IMR-90 (cell line): ENCODE results near the gene PPP2R1B. TPM values are rescaled to one million over a fixed set of nuclear protein-coding genes. Genes with fewer than 3 reads are reported as not detected.

Experiments used
- ATAC-seq: fragments of 200-7000 bp; cut with Tn5 transposase; 2 replicates; pipeline ENCODE4 v1.9.1; 2020; ENCODE audit warnings: low read depth, mild to moderate bottlenecking, moderate library complexity
- BruUV-seq: library from RNA; stranded (reverse); fragments of 400-500 nt; replicated peaks from 2 replicates; lab custom pipeline; 2021; lab: Mats Ljungman, UMichigan
- CTCF ChIA-PET: fragments of 300-600 bp; formaldehyde crosslinking; extraction: SDS; loops from one replicate; lab custom pipeline; 2021; ENCODE audit warnings: antibody characterized with exemption; lab: Yijun Ruan, JAX
- POLR2A ChIA-PET: fragments of 300-600 bp; sonication (Branson Sonifier 250); formaldehyde crosslinking; loops from one replicate; lab custom pipeline; 2022; ENCODE audit warnings: antibody characterized with exemption; ENCODE audit not compliant: unreplicated experiment; lab: Charles Lee
- DNase-seq: peaks from one replicate; pipeline ENCODE4 v3.0.0; 2013
- H2AFZ ChIP-seq: replicated peaks from 2 replicates; pipeline ENCODE3; 2013; ENCODE audit warnings: low read length, mild to moderate bottlenecking; ENCODE audit not compliant: poor library complexity
- H2AK5ac ChIP-seq: 2 replicates; pipeline ENCODE4 v1.6.1; 2013; ENCODE audit warnings: low read depth, low read length, inconsistent platforms
- H2AK9ac ChIP-seq: replicated peaks from 2 replicates; pipeline ENCODE3; 2013; ENCODE audit warnings: mild to moderate bottlenecking, low read depth, low read length, moderate library complexity; ENCODE audit not compliant: poor library complexity
- H2BK120ac ChIP-seq: 2 replicates; pipeline ENCODE4 v1.6.1; 2013; ENCODE audit warnings: low read depth, low read length, inconsistent platforms
- H2BK15ac ChIP-seq: 3 replicates; pipeline ENCODE4 v1.6.1; 2013; ENCODE audit warnings: low read depth, low read length, inconsistent platforms
- H2BK20ac ChIP-seq: 2 replicates; pipeline ENCODE4 v1.6.1; 2013; ENCODE audit warnings: low read depth, mild to moderate bottlenecking, inconsistent platforms, low read length, moderate library complexity
- H2BK5ac ChIP-seq: 2 replicates; pipeline ENCODE4 v1.6.1; 2013; ENCODE audit warnings: mild to moderate bottlenecking, low read depth, low read length, inconsistent platforms; ENCODE audit not compliant: poor library complexity, severe bottlenecking
- H3K14ac ChIP-seq: replicated peaks from 2 replicates; pipeline ENCODE4 v1.6.1; 2013; ENCODE audit warnings: low read depth, low read length, inconsistent platforms
- H3K18ac ChIP-seq: 2 replicates; pipeline ENCODE4 v1.6.1; 2013; ENCODE audit warnings: low read depth, low read length, control low read depth
- H3K23ac ChIP-seq: 2 replicates; pipeline ENCODE4 v1.6.1; 2013; ENCODE audit warnings: low read depth, low read length, inconsistent platforms
- H3K27ac ChIP-seq: 2 replicates; pipeline ENCODE4 v1.5.1; 2013; ENCODE audit warnings: mild to moderate bottlenecking, control low read depth, low read length; ENCODE audit not compliant: insufficient read depth
- H3K27me3 ChIP-seq: 2 replicates; pipeline ENCODE4 v1.6.1; 2013; ENCODE audit warnings: low read length; ENCODE audit not compliant: control insufficient read depth, insufficient read depth
- H3K36me3 ChIP-seq: 2 replicates; pipeline ENCODE4 v1.6.1; 2013; ENCODE audit warnings: low read length, mixed read lengths; ENCODE audit not compliant: control insufficient read depth, insufficient read depth
- H3K4ac ChIP-seq: 2 replicates; pipeline ENCODE4 v1.6.1; 2013; ENCODE audit warnings: low read depth, low read length, inconsistent platforms
- H3K4me1 ChIP-seq: 2 replicates; pipeline ENCODE4 v1.6.1; 2013; ENCODE audit warnings: low read length, mixed read lengths; ENCODE audit not compliant: control insufficient read depth, insufficient read depth
- H3K4me2 ChIP-seq: 2 replicates; pipeline ENCODE4 v1.6.1; 2013; ENCODE audit warnings: low read depth, mild to moderate bottlenecking, control low read depth, low read length, moderate library complexity
- H3K4me3 ChIP-seq: 2 replicates; pipeline ENCODE4 v1.5.1; 2013; ENCODE audit warnings: low read depth, mild to moderate bottlenecking, control low read depth, low read length, moderate library complexity; ENCODE audit not compliant: insufficient read depth
- H3K56ac ChIP-seq: 2 replicates; pipeline ENCODE4 v1.6.1; 2013; ENCODE audit warnings: low read length, inconsistent platforms; ENCODE audit not compliant: insufficient read depth; ENCODE audit errors: extremely low read depth
- H3K79me1 ChIP-seq, 2 experiments: 2 replicates each; pipeline ENCODE4 v1.6.1; 2013; ENCODE audit warnings: low read length in 2 of 2, inconsistent platforms in 1 of 2, low read depth in 1 of 2
- H3K9ac ChIP-seq: 2 replicates; pipeline ENCODE4 v1.6.1; 2013; ENCODE audit warnings: low read depth, low read length, control low read depth
- H3K9me1 ChIP-seq: 2 replicates; pipeline ENCODE4 v1.6.1; 2013; ENCODE audit warnings: low read length, inconsistent platforms; ENCODE audit not compliant: insufficient read depth
- H3K9me3 ChIP-seq: 2 replicates; pipeline ENCODE4 v1.6.1; 2013; ENCODE audit warnings: low read length; ENCODE audit not compliant: control insufficient read depth, insufficient read depth
- H4K20me1 ChIP-seq: 2 replicates; pipeline ENCODE4 v1.6.1; 2013; ENCODE audit warnings: low read length, inconsistent platforms; ENCODE audit not compliant: insufficient read depth
- H4K5ac ChIP-seq: 2 replicates; pipeline ENCODE4 v1.6.1; 2013; ENCODE audit warnings: mild to moderate bottlenecking, low read depth, low read length, control low read depth
- H4K8ac ChIP-seq, 2 experiments: 2 replicates each; pipeline ENCODE4 v1.6.1; 2013; ENCODE audit warnings: low read depth in 2 of 2, low read length in 2 of 2, control low read depth in 1 of 2, inconsistent platforms in 1 of 2
- H4K91ac ChIP-seq: 2 replicates; pipeline ENCODE4 v1.6.1; 2013; ENCODE audit warnings: low read depth, low read length, inconsistent platforms; ENCODE audit not compliant: insufficient read depth
- BHLHE40 ChIP-seq: fragments of 150-350 bp; IDR thresholded peaks from 2 replicates; pipeline ENCODE4 v1.6.1; 2016; ENCODE audit warnings: mild to moderate bottlenecking, low read depth, low read length
- CEBPB ChIP-seq: IDR thresholded peaks from 2 replicates; pipeline ENCODE4 v1.6.1; 2012; ENCODE audit warnings: low read depth, low read length, improper control_type of control experiment
- CHD1 ChIP-seq: IDR thresholded peaks from 2 replicates; pipeline ENCODE4 v1.6.1; 2012; ENCODE audit warnings: low read depth, low read length, improper control_type of control experiment
- CTCF ChIP-seq: conservative IDR thresholded peaks from 2 replicates; pipeline ENCODE4 v1.5.1; 2012; ENCODE audit warnings: mild to moderate bottlenecking, low read depth, low read length, improper control_type of control experiment
- ELK1 ChIP-seq: fragments of 150-350 bp; IDR thresholded peaks from 2 replicates; pipeline ENCODE4 v1.6.1; 2016; ENCODE audit warnings: low read depth, mild to moderate bottlenecking, low read length, moderate library complexity, borderline replicate concordance
- FOS ChIP-seq: fragments of 150-350 bp; IDR thresholded peaks from 2 replicates; pipeline ENCODE4 v1.6.1; 2016; ENCODE audit warnings: low read depth, low read length
- MAFK ChIP-seq: IDR thresholded peaks from 2 replicates; pipeline ENCODE4 v1.6.1; 2012; ENCODE audit warnings: low read depth, low read length, improper control_type of control experiment
- MAZ ChIP-seq: IDR thresholded peaks from 2 replicates; pipeline ENCODE4 v1.6.1; 2012; ENCODE audit warnings: low read depth, mild to moderate bottlenecking, low read length, improper control_type of control experiment, moderate library complexity, borderline replicate concordance
- MXI1 ChIP-seq: IDR thresholded peaks from 2 replicates; pipeline ENCODE4 v1.6.1; 2012; ENCODE audit warnings: low read depth, mild to moderate bottlenecking, low read length, moderate library complexity, borderline replicate concordance
- NFE2L2 ChIP-seq: fragments of 150-350 bp; IDR thresholded peaks from 2 replicates; pipeline ENCODE4 v1.6.1; 2016; ENCODE audit warnings: low read depth, mild to moderate bottlenecking, low read length
- POLR2A ChIP-seq: IDR thresholded peaks from 2 replicates; pipeline ENCODE4 v1.6.1; 2012; ENCODE audit warnings: mild to moderate bottlenecking, low read depth, low read length
- RAD21 ChIP-seq: IDR thresholded peaks from 2 replicates; pipeline ENCODE4 v1.6.1; 2012; ENCODE audit warnings: low read length, improper control_type of control experiment
- RCOR1 ChIP-seq: IDR thresholded peaks from 2 replicates; pipeline ENCODE4 v1.6.1; 2012; ENCODE audit warnings: mild to moderate bottlenecking, low read length, improper control_type of control experiment; ENCODE audit not compliant: insufficient replicate concordance
- RFX5 ChIP-seq: IDR thresholded peaks from 2 replicates; pipeline ENCODE4 v1.8.0; 2012; ENCODE audit warnings: low read depth, mild to moderate bottlenecking, low read length, moderate library complexity
- SMC3 ChIP-seq: fragments of 150-350 bp; IDR thresholded peaks from 2 replicates; pipeline ENCODE4 v1.6.1; 2016; ENCODE audit warnings: low read depth, mild to moderate bottlenecking, antibody characterized with exemption, low read length, moderate library complexity
- USF2 ChIP-seq: fragments of 150-350 bp; IDR thresholded peaks from 2 replicates; pipeline ENCODE4 v1.6.1; 2017; ENCODE audit warnings: mild to moderate bottlenecking, antibody characterized with exemption, low read length, low read depth
- WGBS, 2 experiments: methylation state at CpG; one replicate each; pipeline versions ENCODE4 v1.1.5 to v1.1.7; 2013; ENCODE audit warnings: missing lambda C conversion rate in 2 of 2; ENCODE audit not compliant: insufficient read length in 1 of 2; ENCODE audit errors: extremely low coverage in 2 of 2; 5-methylcytosine and 5-hydroxymethylcytosine counted together
- dilution Hi-C: fragments of 300-500 bp; cut with HindIII; formaldehyde crosslinking; loops from one replicate; pipeline ENCODE4 v1.14.3; 2018; ENCODE audit warnings: low sequenced_read_pairs; ENCODE audit not compliant: unreplicated experiment
- in situ Hi-C: fragments of 300-500 bp; cut with MboI; formaldehyde crosslinking; loops from 3 replicates; pipeline ENCODE4 v1.14.3; 2019; ENCODE audit warnings: low sequenced_read_pairs, inconsistent platforms, mixed read lengths
- intact Hi-C: fragments of 100-400 bp; cut with micrococcal nuclease; formaldehyde crosslinking; loops from 2 replicates; pipeline ENCODE4 v1.10.0; 2022
- polyA plus RNA-seq, 3 experiments: library from polyadenylated mRNA; depleted of rRNA; stranded (reverse); fragments of >200 nt; gene quantifications; 2 replicates each; pipeline ENCODE4 v1.2.3, GENCODE V29; 2012; ENCODE audit warnings: low replicate concordance in 1 of 3
- total RNA-seq: library from RNA; depleted of rRNA; stranded (reverse); fragments of >200 nt; gene quantifications from 2 replicates; pipeline ENCODE4 v1.2.3, GENCODE V29; 2012

The PPP2R1B gene
- total and polyA plus RNA-seq, 2 of the 4 experiments (the other 2 are of a cell fraction), result 23.0 to 62.9 TPM

GRCh38 chr11:111700162-111700561 is 66.0 kb downstream of the PPP2R1B start:
- no peak overlapping the region for H2AK5ac ChIP-seq
- H3K4me2 ChIP-seq, result no peak overlapping the region
- H3K4ac ChIP-seq, result no peak overlapping the region
- ChIA-PET CTCF (no interaction called here), POLR2A (no interaction called here)
- BruUV-seq, result no TSS peak
- H3K23ac ChIP-seq, result no peak overlapping the region
- no peak overlapping the region for H2AK9ac ChIP-seq
- H4K5ac ChIP-seq, result no peak overlapping the region
- in situ Hi-C loops (no loop called here), intact Hi-C loops (no loop called here), dilution Hi-C loops (no loop called here)
- no peak overlapping the region for H2BK5ac ChIP-seq
- 100% methylated on average over 1 of the region's 1 CpG; no CpG with 5 or more reads in 1 of the 2 experiments for WGBS, 2 experiments
- H4K20me1 ChIP-seq, result no peaks in the 10 kb centered on the region
- peaks cover 14% of the 10 kb centered on the region for H3K9me1 ChIP-seq
- no peak overlapping the region for H2BK120ac ChIP-seq
- H3K9ac ChIP-seq, result no peak overlapping the region
- no peak overlapping the region for H2AFZ ChIP-seq
- ATAC-seq, result no peak
- H3K56ac ChIP-seq, result no peak overlapping the region
- H3K4me1 ChIP-seq, result peaks cover 13% of the 10 kb centered on the region
- H2BK15ac ChIP-seq, result no peak overlapping the region
- H3K4me3 ChIP-seq, result no peak overlapping the region
- no peak for DNase-seq
- H4K91ac ChIP-seq, result no peak overlapping the region
- no peak overlapping the region for H3K18ac ChIP-seq
- H3K9me3 ChIP-seq, result no peaks in the 10 kb centered on the region
- peaks cover 27 to 36% of the 10 kb centered on the region in 2 experiments for H3K79me1 ChIP-seq
- H2BK20ac ChIP-seq, result no peak overlapping the region
- peaks cover 18% of the 10 kb centered on the region for H3K36me3 ChIP-seq
- no peaks in the 10 kb centered on the region for H3K27me3 ChIP-seq
- no peak for TF ChIP-seq FOS
- no peak for TF ChIP-seq MAFK
- no peak for TF ChIP-seq RAD21
- TF ChIP-seq RCOR1, result no peak
- TF ChIP-seq SMC3, result no peak
- TF ChIP-seq NFE2L2, result no peak
- no peak for TF ChIP-seq ELK1
- no peak for TF ChIP-seq POLR2A
- no peak for TF ChIP-seq MXI1
- no peak for TF ChIP-seq USF2
- TF ChIP-seq RFX5, result no peak
- no peak for TF ChIP-seq CTCF
- TF ChIP-seq MAZ, result no peak
- no peak for TF ChIP-seq CHD1
- TF ChIP-seq BHLHE40, result no peak
- TF ChIP-seq CEBPB, result no peak
- H3K27ac ChIP-seq, result no peak overlapping the region
- no peak overlapping the region for H3K14ac ChIP-seq
- no peak overlapping the region for H4K8ac ChIP-seq
